ENCODE results near the gene UBE2S.

- TF ChIP-seq CEBPB (IDR thresholded peaks at IDR 0.05), result no peak
- TF ChIP-seq, protein P1, sequence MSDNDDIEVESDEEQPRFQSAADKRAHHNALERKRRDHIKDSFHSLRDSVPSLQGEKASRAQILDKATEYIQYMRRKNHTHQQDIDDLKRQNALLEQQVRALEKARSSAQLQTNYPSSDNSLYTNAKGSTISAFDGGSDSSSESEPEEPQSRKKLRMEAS (IDR thresholded peaks at IDR 0.05), result no peak
- no peak for TF ChIP-seq TCF12 (IDR thresholded peaks at IDR 0.05; ENCODE audit: low read depth)
- no peak for TF ChIP-seq TAF1 (IDR thresholded peaks at IDR 0.05; ENCODE audit: low read depth)
- TF ChIP-seq, protein P2, sequence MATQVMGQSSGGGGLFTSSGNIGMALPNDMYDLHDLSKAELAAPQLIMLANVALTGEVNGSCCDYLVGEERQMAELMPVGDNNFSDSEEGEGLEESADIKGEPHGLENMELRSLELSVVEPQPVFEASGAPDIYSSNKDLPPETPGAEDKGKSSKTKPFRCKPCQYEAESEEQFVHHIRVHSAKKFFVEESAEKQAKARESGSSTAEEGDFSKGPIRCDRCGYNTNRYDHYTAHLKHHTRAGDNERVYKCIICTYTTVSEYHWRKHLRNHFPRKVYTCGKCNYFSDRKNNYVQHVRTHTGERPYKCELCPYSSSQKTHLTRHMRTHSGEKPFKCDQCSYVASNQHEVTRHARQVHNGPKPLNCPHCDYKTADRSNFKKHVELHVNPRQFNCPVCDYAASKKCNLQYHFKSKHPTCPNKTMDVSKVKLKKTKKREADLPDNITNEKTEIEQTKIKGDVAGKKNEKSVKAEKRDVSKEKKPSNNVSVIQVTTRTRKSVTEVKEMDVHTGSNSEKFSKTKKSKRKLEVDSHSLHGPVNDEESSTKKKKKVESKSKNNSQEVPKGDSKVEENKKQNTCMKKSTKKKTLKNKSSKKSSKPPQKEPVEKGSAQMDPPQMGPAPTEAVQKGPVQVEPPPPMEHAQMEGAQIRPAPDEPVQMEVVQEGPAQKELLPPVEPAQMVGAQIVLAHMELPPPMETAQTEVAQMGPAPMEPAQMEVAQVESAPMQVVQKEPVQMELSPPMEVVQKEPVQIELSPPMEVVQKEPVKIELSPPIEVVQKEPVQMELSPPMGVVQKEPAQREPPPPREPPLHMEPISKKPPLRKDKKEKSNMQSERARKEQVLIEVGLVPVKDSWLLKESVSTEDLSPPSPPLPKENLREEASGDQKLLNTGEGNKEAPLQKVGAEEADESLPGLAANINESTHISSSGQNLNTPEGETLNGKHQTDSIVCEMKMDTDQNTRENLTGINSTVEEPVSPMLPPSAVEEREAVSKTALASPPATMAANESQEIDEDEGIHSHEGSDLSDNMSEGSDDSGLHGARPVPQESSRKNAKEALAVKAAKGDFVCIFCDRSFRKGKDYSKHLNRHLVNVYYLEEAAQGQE (IDR thresholded peaks at IDR 0.05; ENCODE audit: low read depth), result no peak
- TF ChIP-seq EP300 (IDR thresholded peaks at IDR 0.05; ENCODE audit: borderline replicate concordance), result no peak
- TF ChIP-seq FOXM1 (IDR thresholded peaks at IDR 0.05; ENCODE audit: borderline replicate concordance, low read depth), result no peak
- TF ChIP-seq RAD21 (IDR thresholded peaks at IDR 0.05; ENCODE audit: low read depth), result no peak
These were observed 34.1 kb downstream of the UBE2S start for GRCh38 chr19:55373306-55373992.

All from Ishikawa (cell line).